ENCODE data around the gene OR4D1.
"Not testable (repeated sequence)": the region's sequence is repeated elsewhere in the genome, so short reads cannot be mapped to it uniquely, and the experiment has no call there.

Gene OR4D1

DNA sequence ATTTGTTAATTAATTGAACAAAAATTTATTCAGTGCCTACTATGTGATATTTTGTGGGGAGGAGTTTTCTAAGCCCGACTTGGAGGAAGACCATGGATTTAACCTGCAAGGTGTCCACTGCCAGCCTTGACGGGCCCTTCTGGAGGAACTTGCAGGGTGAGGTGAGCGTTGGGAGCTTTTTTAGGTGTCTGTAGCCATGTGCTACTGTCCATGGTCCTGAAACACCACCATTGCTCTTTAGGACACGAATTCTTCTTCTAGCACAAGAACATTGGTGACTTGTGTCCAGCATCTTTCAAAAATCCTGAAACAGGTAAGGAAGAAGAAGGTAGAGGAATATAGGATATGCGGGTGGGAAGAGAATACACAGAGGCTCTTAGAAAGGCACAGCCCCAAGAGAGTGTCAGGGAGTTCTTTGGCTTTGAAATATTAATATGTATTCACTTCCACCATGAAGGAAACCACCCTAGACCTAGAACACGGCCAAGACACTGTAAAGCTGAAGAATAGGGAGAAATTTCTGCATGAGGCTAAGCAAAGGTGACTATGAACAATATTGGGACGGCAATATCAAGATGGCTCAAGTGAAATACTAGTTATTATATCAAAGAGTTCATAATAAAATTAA, 27.9 kb upstream of the OR4D1 start:
- Histone ChIP-seq H3K9me3 (replicated peaks; ENCODE audit: low read length) (no peaks in the 10 kb centered on the region), H3K9ac (ENCODE audit: low read depth, low read length) (no peak overlapping the region), H3K4me3 (ENCODE audit: low read length) (no peak overlapping the region), H3K4me1 (ENCODE audit: control insufficient read depth, insufficient read depth, low read length) (no peaks in the 10 kb centered on the region), H3K36me3 (ENCODE audit: insufficient read depth, low read length) (no peaks in the 10 kb centered on the region), H3K27me3 (ENCODE audit: control insufficient read depth, insufficient read depth, low read length) (peaks cover 28% of the 10 kb centered on the region), H3K4me2 (ENCODE audit: low read length) (no peak overlapping the region)

DNA sequence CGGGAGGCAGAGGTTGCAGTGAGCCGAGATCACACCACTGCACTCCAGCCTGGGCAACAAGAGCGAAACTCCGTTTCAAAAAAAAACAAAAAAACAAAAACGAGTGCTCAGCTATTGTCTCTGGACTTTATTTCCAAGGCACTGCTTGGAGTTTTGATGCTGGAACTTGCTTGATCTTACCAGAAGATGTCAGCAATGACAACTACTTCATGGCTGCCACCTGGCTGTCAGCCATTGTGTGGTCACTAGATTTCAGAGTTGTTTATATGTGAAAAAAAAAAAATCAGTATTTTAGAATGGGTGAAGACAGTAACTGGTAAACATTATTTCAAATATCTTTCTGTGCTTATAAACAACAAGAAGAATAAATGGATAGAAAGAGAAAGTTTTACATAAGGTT, 26.3 kb upstream of the OR4D1 start:
- H3K27me3 ChIP-seq (ENCODE audit: control insufficient read depth, insufficient read depth, low read length) = peaks cover 34% of the 10 kb centered on the region
- H3K4me1 ChIP-seq (ENCODE audit: control insufficient read depth, insufficient read depth, low read length) = no peaks in the 10 kb centered on the region
- no peak overlapping the region for H3K4me3 ChIP-seq (ENCODE audit: low read length)
- no peak overlapping the region for H3K4me2 ChIP-seq (ENCODE audit: low read length)
- H3K36me3 ChIP-seq (ENCODE audit: insufficient read depth, low read length) = no peaks in the 10 kb centered on the region
- no peak overlapping the region for H3K9ac ChIP-seq (ENCODE audit: low read depth, low read length)
- H3K9me3 ChIP-seq (replicated peaks; ENCODE audit: low read length) = no peaks in the 10 kb centered on the region

DNA sequence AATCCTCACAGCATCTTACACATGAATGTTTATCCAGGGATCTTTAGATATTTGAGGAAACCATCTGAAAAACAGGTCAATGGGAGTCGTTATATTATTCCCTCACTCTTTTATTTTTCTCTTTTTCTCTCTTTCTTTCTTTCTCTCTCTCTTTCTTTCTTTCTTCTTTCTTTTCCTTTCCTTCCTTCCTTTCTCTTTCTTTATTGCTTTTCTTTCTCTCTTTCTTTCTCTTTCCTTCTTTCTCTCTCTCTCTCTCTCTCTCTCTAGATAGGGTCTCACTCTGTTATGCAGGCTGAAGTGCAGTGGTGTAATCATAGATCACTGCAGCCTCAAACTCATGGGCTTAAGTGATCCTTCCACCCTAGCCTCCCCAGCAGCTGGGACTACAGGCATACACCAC, 20.3 kb upstream of the OR4D1 start:
- Histone ChIP-seq H3K27me3 (ENCODE audit: control insufficient read depth, insufficient read depth, low read length) (peaks cover 40% of the 10 kb centered on the region), H3K9me3 (replicated peaks; ENCODE audit: low read length) (no peaks in the 10 kb centered on the region), H3K4me3 (ENCODE audit: low read length) (no peak overlapping the region), H3K4me1 (ENCODE audit: control insufficient read depth, insufficient read depth, low read length) (no peaks in the 10 kb centered on the region), H3K4me2 (ENCODE audit: low read length) (no peak overlapping the region), H3K36me3 (ENCODE audit: insufficient read depth, low read length) (no peaks in the 10 kb centered on the region), H3K9ac (ENCODE audit: low read depth, low read length) (no peak overlapping the region)

DNA sequence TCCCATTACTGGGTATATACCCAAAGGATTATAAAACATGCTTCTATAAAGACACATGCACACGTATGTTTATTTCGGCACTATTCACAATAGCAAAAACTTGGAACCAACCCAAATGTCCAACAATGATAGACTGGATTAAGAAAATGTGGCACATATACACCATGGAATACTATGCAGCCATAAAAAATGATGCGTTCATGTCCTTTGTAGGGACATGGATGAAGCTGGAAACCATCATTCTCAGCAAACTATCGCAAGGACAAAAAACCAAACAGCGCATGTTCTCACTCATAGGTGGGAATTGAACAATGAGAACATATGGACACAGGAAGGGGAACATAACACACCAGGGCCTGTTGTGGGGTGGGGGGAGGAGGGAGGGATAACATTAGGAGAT, 15.5 kb upstream of the OR4D1 start:
- not testable (repeated sequence) for H3K9me3 ChIP-seq (replicated peaks; ENCODE audit: low read length); H3K9ac ChIP-seq (ENCODE audit: low read depth, low read length); H3K4me3 ChIP-seq (ENCODE audit: low read length); H3K4me1 ChIP-seq (ENCODE audit: control insufficient read depth, insufficient read depth, low read length); H3K4me2 ChIP-seq (ENCODE audit: low read length); H3K36me3 ChIP-seq (ENCODE audit: insufficient read depth, low read length)
- peaks cover 33% of the 10 kb centered on the region for H3K27me3 ChIP-seq (ENCODE audit: control insufficient read depth, insufficient read depth, low read length)

DNA sequence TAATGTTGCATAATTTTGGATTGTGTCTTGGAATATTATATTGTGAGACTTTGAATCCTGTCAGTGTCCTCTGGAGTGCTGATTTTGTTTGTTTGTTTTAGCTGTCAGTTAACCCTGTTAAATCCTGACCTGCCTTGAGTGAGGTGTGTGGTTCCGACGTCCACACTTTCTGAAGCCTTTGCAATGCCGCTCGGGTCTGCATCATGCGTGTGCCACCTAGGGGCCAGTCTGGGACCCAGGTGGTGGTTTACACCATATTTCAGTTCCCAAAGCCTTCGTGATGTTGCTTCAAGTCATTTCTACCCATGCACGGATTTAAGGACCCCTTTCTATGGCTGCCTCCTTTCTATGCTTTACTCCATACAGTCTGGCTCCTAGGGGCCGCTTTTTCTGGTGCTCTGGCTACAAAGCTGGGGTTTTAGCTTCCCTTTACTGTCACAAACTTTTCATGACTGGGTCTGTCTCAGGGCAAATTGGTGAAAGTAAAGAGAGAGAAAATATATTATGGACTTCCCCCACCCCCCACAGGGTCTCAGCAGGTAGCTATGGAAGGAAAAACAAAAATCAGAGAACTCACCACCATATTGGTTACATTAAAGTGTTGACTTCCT, 11.4 kb upstream of the OR4D1 start:
- Histone ChIP-seq H3K4me2 (ENCODE audit: low read length) (no peak overlapping the region), H3K9ac (ENCODE audit: low read depth, low read length) (no peak overlapping the region), H3K36me3 (ENCODE audit: insufficient read depth, low read length) (no peaks in the 10 kb centered on the region), H3K27me3 (ENCODE audit: control insufficient read depth, insufficient read depth, low read length) (peaks cover 25% of the 10 kb centered on the region), H3K4me3 (ENCODE audit: low read length) (no peak overlapping the region), H3K9me3 (replicated peaks; ENCODE audit: low read length) (no peaks in the 10 kb centered on the region), H3K4me1 (ENCODE audit: control insufficient read depth, insufficient read depth, low read length) (no peaks in the 10 kb centered on the region)

DNA sequence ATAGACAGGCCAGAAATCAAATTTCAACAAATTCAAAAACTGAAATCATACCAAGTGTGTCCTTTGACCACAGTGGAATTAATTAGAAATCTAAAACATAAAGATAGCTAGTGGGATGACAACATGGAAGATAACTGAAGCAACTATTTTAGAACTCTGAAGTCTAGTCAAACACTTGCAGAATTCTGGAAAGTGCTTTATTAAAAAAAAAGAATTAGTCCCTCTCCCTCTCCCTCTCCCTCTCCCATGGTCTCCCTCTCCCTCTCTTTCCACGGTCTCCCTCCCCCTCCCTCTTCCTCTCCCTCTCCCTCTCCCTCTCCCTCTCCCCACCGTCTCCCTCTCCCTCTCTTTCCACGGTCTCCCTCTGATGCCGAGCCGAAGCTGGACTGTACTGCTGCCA, 6.7 kb upstream of the OR4D1 start:
- Histone ChIP-seq H3K4me2 (ENCODE audit: low read length) (no peak overlapping the region), H3K9ac (ENCODE audit: low read depth, low read length) (no peak overlapping the region), H3K36me3 (ENCODE audit: insufficient read depth, low read length) (no peaks in the 10 kb centered on the region), H3K27me3 (ENCODE audit: control insufficient read depth, insufficient read depth, low read length) (peaks cover 24% of the 10 kb centered on the region), H3K4me1 (ENCODE audit: control insufficient read depth, insufficient read depth, low read length) (no peaks in the 10 kb centered on the region), H3K9me3 (replicated peaks; ENCODE audit: low read length) (peaks cover 4% of the 10 kb centered on the region), H3K4me3 (ENCODE audit: low read length) (no peak overlapping the region)

DNA sequence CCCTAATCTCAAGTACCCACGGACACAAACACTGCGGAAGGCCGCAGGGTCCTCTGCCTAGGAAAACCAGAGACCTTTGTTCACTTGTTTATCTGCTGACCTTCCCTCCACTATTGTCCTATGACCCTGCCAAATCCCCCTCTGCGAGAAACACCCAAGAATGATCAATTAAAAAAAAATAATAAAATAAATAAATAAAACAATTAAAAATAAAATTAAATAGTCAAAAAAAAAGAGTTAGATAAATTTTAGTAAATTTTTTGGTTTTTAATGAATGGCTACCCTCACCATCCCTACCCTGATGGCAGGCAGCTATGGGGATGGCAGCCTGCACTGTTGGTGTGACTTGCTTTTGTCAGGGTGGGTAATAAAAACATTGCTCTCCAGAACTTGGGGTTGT, 4.8 kb upstream of the OR4D1 start:
- not testable (repeated sequence) for H3K4me3 ChIP-seq (ENCODE audit: low read length); H3K4me1 ChIP-seq (ENCODE audit: control insufficient read depth, insufficient read depth, low read length); H3K36me3 ChIP-seq (ENCODE audit: insufficient read depth, low read length); H3K9me3 ChIP-seq (replicated peaks; ENCODE audit: low read length); H3K4me2 ChIP-seq (ENCODE audit: low read length); H3K9ac ChIP-seq (ENCODE audit: low read depth, low read length)
- H3K27me3 ChIP-seq (ENCODE audit: control insufficient read depth, insufficient read depth, low read length) = peaks cover 26% of the 10 kb centered on the region

DNA sequence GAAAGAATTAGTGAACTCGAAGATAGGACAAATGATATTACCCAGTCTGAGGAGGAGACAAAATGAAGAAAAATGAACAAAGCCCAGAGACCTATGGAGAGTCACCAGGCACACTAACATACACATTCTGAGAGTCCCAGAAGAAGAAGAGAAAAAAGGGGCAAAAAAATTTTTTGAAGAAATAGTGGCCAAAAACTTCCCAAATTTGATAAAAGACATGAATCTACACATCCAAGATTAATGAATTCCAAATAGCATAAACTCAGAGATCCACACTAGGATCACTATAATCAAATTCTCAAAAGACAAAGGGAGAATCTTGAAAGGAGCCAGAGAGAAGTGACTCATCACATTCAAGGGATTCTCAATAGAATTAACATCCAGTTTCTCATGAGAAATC, 3.4 kb upstream of the OR4D1 start:
- H3K27me3 ChIP-seq (ENCODE audit: control insufficient read depth, insufficient read depth, low read length) = peaks cover 37% of the 10 kb centered on the region
- no peak overlapping the region for H3K4me2 ChIP-seq (ENCODE audit: low read length)
- H3K36me3 ChIP-seq (ENCODE audit: insufficient read depth, low read length) = no peaks in the 10 kb centered on the region
- no peaks in the 10 kb centered on the region for H3K4me1 ChIP-seq (ENCODE audit: control insufficient read depth, insufficient read depth, low read length)
- H3K9ac ChIP-seq (ENCODE audit: low read depth, low read length) = no peak overlapping the region
- H3K9me3 ChIP-seq (replicated peaks; ENCODE audit: low read length) = peaks cover 4% of the 10 kb centered on the region
- H3K4me3 ChIP-seq (ENCODE audit: low read length) = no peak overlapping the region

DNA sequence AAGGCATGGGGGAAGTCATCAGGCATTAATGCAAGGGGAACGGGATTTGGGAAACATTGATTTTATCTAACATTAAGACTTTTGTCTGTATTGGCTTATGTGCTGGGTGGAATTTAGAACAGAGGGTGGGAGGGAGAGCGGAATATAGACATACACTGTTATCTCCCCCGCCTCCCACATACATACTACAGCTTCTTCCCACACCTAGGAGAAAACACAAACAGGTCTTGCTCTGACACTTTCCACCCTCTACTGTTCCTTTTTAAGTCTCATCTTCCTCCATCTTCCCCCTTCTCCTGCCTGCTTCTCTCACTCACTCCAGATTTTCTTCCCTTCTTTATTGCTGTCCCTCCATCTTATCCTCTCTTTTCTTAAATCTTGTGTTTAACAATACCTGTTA, 425 bp downstream of the OR4D1 start:
- no peak overlapping the region for H3K4me2 ChIP-seq (ENCODE audit: low read length)
- peaks cover 59% of the 10 kb centered on the region for H3K27me3 ChIP-seq (ENCODE audit: control insufficient read depth, insufficient read depth, low read length)
- H3K9ac ChIP-seq (ENCODE audit: low read depth, low read length) = no peak overlapping the region
- no peak overlapping the region for H3K4me3 ChIP-seq (ENCODE audit: low read length)
- no peaks in the 10 kb centered on the region for H3K36me3 ChIP-seq (ENCODE audit: insufficient read depth, low read length)
- peaks cover 4% of the 10 kb centered on the region for H3K9me3 ChIP-seq (replicated peaks; ENCODE audit: low read length)
- H3K4me1 ChIP-seq (ENCODE audit: control insufficient read depth, insufficient read depth, low read length) = no peaks in the 10 kb centered on the region

DNA sequence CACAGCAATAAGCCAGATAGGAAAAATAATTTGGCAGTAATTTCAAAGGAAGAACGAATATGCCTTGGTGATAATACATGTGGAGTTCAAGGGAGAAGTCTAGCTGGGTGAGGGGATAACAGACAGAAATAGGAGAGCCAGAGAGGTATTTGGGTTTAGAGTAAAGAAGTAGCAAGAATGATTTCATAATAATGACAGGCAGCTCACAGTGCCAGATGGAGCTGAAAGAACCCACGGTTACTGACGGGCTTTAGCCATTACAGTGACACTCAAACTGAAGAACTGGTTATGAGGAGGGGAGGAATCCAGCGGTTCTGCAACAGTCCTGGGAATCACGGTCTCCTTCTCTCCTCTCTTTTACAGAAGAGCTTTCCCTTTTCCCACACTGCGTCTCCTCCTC, 2.2 kb downstream of the OR4D1 start:
- Histone ChIP-seq H3K36me3 (ENCODE audit: insufficient read depth, low read length) (no peaks in the 10 kb centered on the region), H3K4me2 (ENCODE audit: low read length) (no peak overlapping the region), H3K9me3 (replicated peaks; ENCODE audit: low read length) (no peaks in the 10 kb centered on the region), H3K4me1 (ENCODE audit: control insufficient read depth, insufficient read depth, low read length) (no peaks in the 10 kb centered on the region), H3K4me3 (ENCODE audit: low read length) (no peak overlapping the region), H3K9ac (ENCODE audit: low read depth, low read length) (no peak overlapping the region), H3K27me3 (ENCODE audit: control insufficient read depth, insufficient read depth, low read length) (peaks cover 68% of the 10 kb centered on the region)

DNA sequence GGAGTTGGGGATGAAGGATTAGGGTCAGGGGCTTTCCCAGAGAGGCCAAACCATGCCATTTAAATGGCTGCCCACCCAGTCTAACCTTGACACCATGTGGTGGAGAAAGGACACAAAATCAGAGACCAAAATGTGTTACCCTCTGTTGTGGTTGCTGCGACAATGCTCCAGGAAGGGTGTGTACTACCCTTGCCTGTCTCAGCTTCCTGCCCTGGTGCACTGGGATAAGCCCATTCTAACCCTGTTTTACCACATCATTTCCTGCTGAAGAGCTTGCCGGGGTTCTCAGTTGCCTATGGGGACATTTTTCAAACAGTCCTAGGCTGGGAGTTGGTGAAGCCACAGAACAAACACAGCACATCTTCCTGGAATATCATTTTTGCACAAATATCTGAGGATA, 4.9 kb downstream of the OR4D1 start:
- Histone ChIP-seq H3K4me2 (ENCODE audit: low read length) (no peak overlapping the region), H3K27me3 (ENCODE audit: control insufficient read depth, insufficient read depth, low read length) (peaks cover 80% of the 10 kb centered on the region), H3K9ac (ENCODE audit: low read depth, low read length) (no peak overlapping the region), H3K4me1 (ENCODE audit: control insufficient read depth, insufficient read depth, low read length) (no peaks in the 10 kb centered on the region), H3K36me3 (ENCODE audit: insufficient read depth, low read length) (no peaks in the 10 kb centered on the region), H3K9me3 (replicated peaks; ENCODE audit: low read length) (no peaks in the 10 kb centered on the region), H3K4me3 (ENCODE audit: low read length) (no peak overlapping the region)

DNA sequence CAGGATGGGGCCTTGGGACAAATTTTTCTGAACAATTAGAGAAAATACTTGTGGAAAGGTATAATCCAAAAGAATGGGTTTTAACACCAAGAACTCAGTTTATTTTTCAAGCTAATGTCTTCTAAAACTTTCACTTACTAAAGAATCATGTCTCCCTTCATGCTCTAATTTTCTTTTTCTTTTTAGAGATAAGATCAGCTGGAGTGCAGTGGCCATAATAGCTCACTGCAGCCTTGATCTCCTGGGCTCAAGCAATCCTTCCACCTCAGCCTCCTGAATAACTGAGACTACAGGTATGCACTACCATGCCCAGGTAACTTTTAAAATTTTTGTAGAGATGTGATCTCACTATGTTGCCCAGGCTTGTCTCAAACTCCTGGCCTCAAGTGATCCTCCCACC, 5.5 kb downstream of the OR4D1 start:
- Histone ChIP-seq H3K4me1 (ENCODE audit: control insufficient read depth, insufficient read depth, low read length) (no peaks in the 10 kb centered on the region), H3K9ac (ENCODE audit: low read depth, low read length) (no peak overlapping the region), H3K4me2 (ENCODE audit: low read length) (no peak overlapping the region), H3K27me3 (ENCODE audit: control insufficient read depth, insufficient read depth, low read length) (peaks cover 77% of the 10 kb centered on the region), H3K9me3 (replicated peaks; ENCODE audit: low read length) (no peaks in the 10 kb centered on the region), H3K4me3 (ENCODE audit: low read length) (no peak overlapping the region), H3K36me3 (ENCODE audit: insufficient read depth, low read length) (no peaks in the 10 kb centered on the region)
